HAP-1 (cell line): ENCODE results near the gene IPO13.

ENCODE experiments used
- DNase-seq, 2 experiments: peaks; one replicate each; pipeline ENCODE4 v3.0.0-alpha.2; 2016 to 2020; ENCODE audit warnings: low spot score in 2 of 2
- H3K27me3 ChIP-seq: fragments of 250-450 bp; sonication (Bioruptor Pico); 2 replicates; pipeline ENCODE4 v1.5.1; 2020; ENCODE audit warnings: low read depth, mild to moderate bottlenecking, moderate library complexity
- H3K36me3 ChIP-seq: fragments of 250-450 bp; sonication (Bioruptor Pico); replicated peaks from 2 replicates; pipeline ENCODE4 v1.5.1; 2020; ENCODE audit warnings: mild to moderate bottlenecking
- H3K4me1 ChIP-seq: fragments of 250-450 bp; sonication (Bioruptor Pico); 2 replicates; pipeline ENCODE4 v1.5.1; 2020; ENCODE audit warnings: mild to moderate bottlenecking
- H3K4me3 ChIP-seq: fragments of 250-450 bp; sonication (Bioruptor Pico); 2 replicates; pipeline ENCODE4 v1.5.1; 2020; ENCODE audit warnings: mild to moderate bottlenecking, moderate library complexity
- H3K9me3 ChIP-seq: fragments of 250-450 bp; sonication (Bioruptor Pico); 2 replicates; pipeline ENCODE4 v1.5.1; 2020; ENCODE audit warnings: mild to moderate bottlenecking, moderate library complexity
- in situ Hi-C: fragments of 300-500 bp; cut with MboI; formaldehyde crosslinking; loops from 3 replicates; pipeline ENCODE4 v1.14.3; 2020; ENCODE audit warnings: low sequenced_read_pairs, inconsistent platforms, mixed read lengths

Gene IPO13

DNA sequence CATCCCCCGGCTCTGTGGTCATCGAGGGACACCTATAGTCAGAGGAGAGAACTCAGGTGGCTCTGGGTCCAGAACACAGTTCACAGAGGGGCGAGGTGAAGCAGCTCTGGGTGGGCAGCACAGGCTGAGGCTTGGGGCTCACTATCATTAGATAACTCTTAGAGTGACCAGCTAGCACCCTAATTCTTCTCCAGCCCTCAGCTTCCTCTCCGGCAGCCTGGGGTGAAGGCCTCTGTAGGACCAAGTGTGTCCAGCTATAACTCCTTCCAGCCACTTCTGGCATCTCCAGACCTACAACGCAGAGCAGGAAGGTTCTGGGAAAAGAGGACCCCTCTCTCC, 11.8 kb upstream of the IPO13 start:
- no peaks in the 10 kb centered on the region for H3K27me3 ChIP-seq
- H3K4me3 ChIP-seq: no peak overlapping the region
- peaks cover 3% of the 10 kb centered on the region; the same call in 1 of the 2 replicates for H3K4me1 ChIP-seq
- in situ Hi-C loops: loop anchor here (5.0 to 25.0 kb wide), 2 partner anchors 163 to 398 kb away; partner anchors contain the start of gene PTPRF
- H3K9me3 ChIP-seq: no peaks in the 10 kb centered on the region
- no peaks in the 10 kb centered on the region for H3K36me3 ChIP-seq
- no peak for DNase-seq

GRCh38 chr1:43935711-43936427, 10.9 kb upstream of the IPO13 start:
- DNase-seq: no peak
- Histone ChIP-seq H3K4me3 (no peak overlapping the region), H3K4me1 (peaks cover 3% of the 10 kb centered on the region; the same call in 1 of the 2 replicates), H3K9me3 (no peaks in the 10 kb centered on the region), H3K36me3 (no peaks in the 10 kb centered on the region), H3K27me3 (no peaks in the 10 kb centered on the region)
- in situ Hi-C loops: loop anchor here (25.0 kb wide), 1 partner anchor 399 kb away; the partner anchor contains the start of gene PTPRF

DNA sequence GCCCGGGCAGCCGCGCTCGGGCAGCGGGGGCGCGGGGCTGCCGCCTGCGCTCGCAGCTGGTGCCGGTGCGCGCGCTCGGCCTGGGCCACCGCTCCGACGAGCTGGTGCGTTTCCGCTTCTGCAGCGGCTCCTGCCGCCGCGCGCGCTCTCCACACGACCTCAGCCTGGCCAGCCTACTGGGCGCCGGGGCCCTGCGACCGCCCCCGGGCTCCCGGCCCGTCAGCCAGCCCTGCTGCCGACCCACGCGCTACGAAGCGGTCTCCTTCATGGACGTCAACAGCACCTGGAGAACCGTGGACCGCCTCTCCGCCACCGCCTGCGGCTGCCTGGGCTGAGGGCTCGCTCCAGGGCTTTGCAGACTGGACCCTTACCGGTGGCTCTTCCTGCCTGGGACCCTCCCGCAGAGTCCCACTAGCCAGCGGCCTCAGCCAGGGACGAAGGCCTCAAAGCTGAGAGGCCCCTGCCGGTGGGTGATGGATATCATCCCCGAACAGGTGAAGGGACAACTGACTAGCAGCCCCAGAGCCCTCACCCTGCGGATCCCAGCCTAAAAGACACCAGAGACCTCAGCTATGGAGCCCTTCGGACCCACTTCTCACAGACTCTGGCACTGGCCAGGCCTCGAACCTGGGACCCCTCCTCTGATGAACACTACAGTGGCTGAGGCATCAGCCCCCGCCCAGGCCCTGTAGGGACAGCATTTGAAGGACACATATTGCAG, 10.2 kb upstream of the IPO13 start:
- H3K4me3 ChIP-seq: no peak overlapping the region
- no peaks in the 10 kb centered on the region for H3K36me3 ChIP-seq
- in situ Hi-C loops: loop anchor here (25.0 kb wide), 1 partner anchor 399 kb away; the partner anchor contains the start of gene PTPRF

GRCh38 chr1:43937179-43937865, 9.4 kb upstream of the IPO13 start:
- H3K9me3 ChIP-seq: no peaks in the 10 kb centered on the region
- H3K4me1 ChIP-seq: peaks cover 3% of the 10 kb centered on the region; the same call in 1 of the 2 replicates
- in situ Hi-C loops: loop anchor here (25.0 kb wide), 1 partner anchor 400 kb away; the partner anchor contains the start of gene PTPRF
- H3K36me3 ChIP-seq: no peaks in the 10 kb centered on the region
- no peak overlapping the region for H3K4me3 ChIP-seq
- no peaks in the 10 kb centered on the region for H3K27me3 ChIP-seq
- no peak for DNase-seq

More for the DNA sequence above, 10.2 kb upstream of the IPO13 start:
- H3K9me3 ChIP-seq: no peaks in the 10 kb centered on the region
- no peaks in the 10 kb centered on the region for H3K27me3 ChIP-seq
- H3K4me1 ChIP-seq: peaks cover 3% of the 10 kb centered on the region; the same call in 1 of the 2 replicates
- DNase-seq: no peak

GRCh38 chr1:43938383-43938782, 8.4 kb upstream of the IPO13 start:
- peaks cover 3% of the 10 kb centered on the region; the same call in 1 of the 2 replicates for H3K4me1 ChIP-seq
- no peaks in the 10 kb centered on the region for H3K27me3 ChIP-seq
- in situ Hi-C loops: loop anchor here (25.0 kb wide), 1 partner anchor 401 kb away; the partner anchor contains the start of gene PTPRF
- DNase-seq: no peak
- H3K9me3 ChIP-seq: no peaks in the 10 kb centered on the region
- no peak overlapping the region for H3K4me3 ChIP-seq
- no peaks in the 10 kb centered on the region for H3K36me3 ChIP-seq

GRCh38 chr1:43938892-43939587, 7.7 kb upstream of the IPO13 start:
- Histone ChIP-seq H3K36me3 (no peaks in the 10 kb centered on the region), H3K27me3 (no peaks in the 10 kb centered on the region), H3K9me3 (no peaks in the 10 kb centered on the region), H3K4me1 (peaks cover 3% of the 10 kb centered on the region; the same call in 1 of the 2 replicates), H3K4me3 (no peak overlapping the region)
- no peak for DNase-seq
- in situ Hi-C loops: loop anchor here (25.0 kb wide), 1 partner anchor 402 kb away; the partner anchor contains the start of gene PTPRF

DNA sequence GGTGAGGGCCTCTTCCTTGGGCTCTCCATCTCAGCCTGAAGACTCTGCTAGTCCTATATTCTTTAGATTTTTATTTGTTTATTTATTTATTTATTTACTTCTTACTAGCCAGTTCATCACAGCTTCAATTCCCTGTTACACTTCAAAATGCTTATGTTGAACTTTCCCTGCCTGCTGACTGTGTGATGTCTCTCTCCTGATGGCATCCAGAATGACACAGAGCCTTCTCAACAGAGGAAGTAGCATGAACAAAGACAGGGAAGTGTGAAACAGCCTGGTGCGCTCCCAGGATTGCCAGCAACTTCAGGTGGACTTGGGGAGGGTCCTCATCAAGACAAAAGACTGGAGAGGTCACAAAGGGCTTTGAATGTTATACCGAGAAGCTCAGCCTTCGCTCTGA, 4.3 kb upstream of the IPO13 start:
- Histone ChIP-seq H3K4me3 (no peak overlapping the region), H3K36me3 (no peaks in the 10 kb centered on the region), H3K27me3 (no peaks in the 10 kb centered on the region), H3K9me3 (no peaks in the 10 kb centered on the region), H3K4me1 (peaks cover 6% of the 10 kb centered on the region)
- no peak for DNase-seq
- in situ Hi-C loops: loop anchor here (25.0 kb wide), 1 partner anchor 405 kb away; the partner anchor contains the start of gene PTPRF

DNA sequence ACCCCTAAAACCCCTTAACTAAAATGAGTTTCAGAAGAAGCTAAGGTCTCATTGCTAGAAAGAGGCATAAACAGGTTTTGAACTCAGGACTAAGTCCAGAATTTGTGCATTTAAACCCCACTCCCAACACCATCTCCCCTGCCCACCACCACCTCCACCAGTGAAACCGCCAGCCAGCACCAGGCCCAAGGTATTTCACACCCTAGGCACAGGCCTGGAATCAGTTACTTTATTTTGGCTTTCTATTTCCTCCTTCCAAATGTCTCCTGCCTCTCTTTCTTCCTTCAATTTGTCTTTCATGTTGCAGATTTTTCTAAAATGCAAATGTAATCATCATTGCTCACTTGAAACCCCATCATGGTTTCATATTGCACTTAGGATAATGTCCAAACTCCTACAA, 1.9 kb upstream of the IPO13 start:
- no peaks in the 10 kb centered on the region for H3K9me3 ChIP-seq
- in situ Hi-C loops: loop anchor here (25.0 kb wide), 1 partner anchor 408 kb away; the partner anchor contains the start of gene PTPRF
- no peak overlapping the region for H3K4me3 ChIP-seq
- DNase-seq: no peak
- H3K27me3 ChIP-seq: no peaks in the 10 kb centered on the region
- H3K36me3 ChIP-seq: no peaks in the 10 kb centered on the region
- peaks cover 6% of the 10 kb centered on the region for H3K4me1 ChIP-seq

DNA sequence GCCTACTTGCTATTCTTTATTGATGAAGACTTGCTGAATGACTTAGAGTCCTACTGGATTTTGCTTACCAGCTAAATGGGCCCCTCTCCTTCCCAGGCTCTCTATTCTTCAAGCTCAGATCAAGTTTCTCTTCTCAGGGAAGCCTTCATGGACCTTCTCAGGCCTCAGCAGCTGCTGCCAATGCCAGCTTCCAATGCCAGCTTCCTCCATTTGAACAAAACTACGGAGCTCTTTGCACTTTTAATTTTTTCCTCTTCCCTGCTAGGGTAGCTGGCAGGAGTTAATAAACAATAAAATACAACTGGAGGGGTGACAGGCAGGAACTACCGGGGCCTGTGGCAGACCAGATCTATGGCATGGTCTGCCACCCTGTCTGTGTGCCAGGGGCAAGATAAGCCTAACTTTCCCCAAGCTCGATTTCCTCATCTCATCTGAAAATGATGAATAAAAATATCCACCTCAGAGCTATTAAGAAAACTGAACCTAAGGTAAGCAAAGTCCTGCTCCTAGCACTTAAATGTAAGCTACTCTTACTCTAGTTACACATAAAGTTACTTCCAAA, 995 bp upstream of the IPO13 start:
- peak overlapping the region; percentile 53 for H3K4me3 ChIP-seq
- H3K27me3 ChIP-seq: no peaks in the 10 kb centered on the region
- in situ Hi-C loops: loop anchor here (25.0 kb wide), 1 partner anchor 408 kb away; the partner anchor contains the start of gene PTPRF
- no peak for DNase-seq
- no peaks in the 10 kb centered on the region for H3K9me3 ChIP-seq
- no peaks in the 10 kb centered on the region for H3K36me3 ChIP-seq
- peaks cover 6% of the 10 kb centered on the region for H3K4me1 ChIP-seq

GRCh38 chr1:43947061-43947873, 517 bp downstream of the IPO13 start:
- H3K36me3 ChIP-seq: no peaks in the 10 kb centered on the region
- DNase-seq: no peak
- in situ Hi-C loops: loop anchor here (25.0 kb wide), 1 partner anchor 410 kb away; the partner anchor contains the start of gene PTPRF

GRCh38 chr1:43947874-43948437, 1.2 kb downstream of the IPO13 start:
- Histone ChIP-seq H3K4me1 (peaks cover 6% of the 10 kb centered on the region), H3K9me3 (no peaks in the 10 kb centered on the region), H3K36me3 (no peaks in the 10 kb centered on the region), H3K4me3 (peak overlapping the region; percentile 53), H3K27me3 (no peaks in the 10 kb centered on the region)
- DNase-seq: peak; percentile 14 to 43
- in situ Hi-C loops: loop anchor here (25.0 kb wide), 1 partner anchor 411 kb away; the partner anchor contains the start of gene PTPRF

More at GRCh38 chr1:43947061-43947873, 517 bp downstream of the IPO13 start:
- Histone ChIP-seq H3K27me3 (no peaks in the 10 kb centered on the region), H3K4me1 (peaks cover 6% of the 10 kb centered on the region), H3K4me3 (peak overlapping the region; percentile 53), H3K9me3 (no peaks in the 10 kb centered on the region)

DNA sequence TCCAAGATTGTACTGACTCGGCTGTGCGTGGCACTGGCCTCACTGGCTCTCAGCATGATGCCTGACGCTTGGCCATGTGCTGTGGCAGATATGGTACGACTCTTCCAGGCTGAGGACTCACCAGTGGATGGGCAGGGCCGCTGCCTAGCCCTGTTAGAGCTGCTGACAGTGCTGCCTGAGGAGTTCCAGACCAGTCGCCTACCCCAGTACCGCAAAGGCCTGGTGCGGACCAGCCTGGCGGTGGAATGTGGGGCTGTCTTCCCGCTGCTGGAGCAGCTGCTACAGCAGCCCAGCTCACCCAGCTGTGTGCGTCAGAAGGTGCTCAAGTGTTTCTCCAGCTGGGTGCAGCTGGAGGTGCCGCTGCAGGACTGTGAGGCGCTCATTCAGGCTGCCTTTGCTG, 2.9 kb downstream of the IPO13 start:
- in situ Hi-C loops: loop anchor here (25.0 kb wide), 1 partner anchor 412 kb away; the partner anchor contains the start of gene PTPRF

More for the DNA sequence above, 2.9 kb downstream of the IPO13 start:
- Histone ChIP-seq H3K4me3 (no peak overlapping the region), H3K4me1 (peaks cover 6% of the 10 kb centered on the region), H3K36me3 (no peaks in the 10 kb centered on the region), H3K27me3 (no peaks in the 10 kb centered on the region), H3K9me3 (no peaks in the 10 kb centered on the region)
- no peak for DNase-seq
